NAMALWA (cell line): Measurements from ENCODE around the gene FCGR1A.
"Not testable (repeated sequence)": the region's sequence is repeated elsewhere in the genome, so short reads cannot be mapped to it uniquely, and the experiment has no call there.

Source experiments
- DNase-seq: peaks from one replicate; pipeline ENCODE4 v3.0.0-alpha.2; 2015; ENCODE audit warnings: low spot score

FCGR1A gene

DNA sequence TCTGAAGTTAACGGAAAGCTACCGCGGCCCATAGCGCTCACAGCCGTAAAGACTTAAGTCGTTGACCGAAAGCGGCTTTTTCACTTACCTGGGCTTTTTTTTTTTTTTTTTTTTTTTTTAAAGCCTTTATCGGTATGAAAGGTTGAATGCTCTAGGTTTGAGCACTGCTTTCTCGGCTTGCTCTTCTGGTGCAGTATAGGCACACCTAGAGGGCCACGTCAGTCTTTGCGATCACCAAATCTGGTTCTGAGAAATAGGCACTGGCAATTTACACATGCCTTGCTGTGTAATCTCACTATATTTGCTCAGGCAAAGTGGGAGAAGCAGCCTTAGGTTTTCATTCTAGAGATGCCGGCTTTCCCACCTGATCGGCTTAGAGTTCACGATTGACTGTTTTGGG, 50.6 kb downstream of the FCGR1A start:
- not testable (repeated sequence) for DNase-seq

DNA sequence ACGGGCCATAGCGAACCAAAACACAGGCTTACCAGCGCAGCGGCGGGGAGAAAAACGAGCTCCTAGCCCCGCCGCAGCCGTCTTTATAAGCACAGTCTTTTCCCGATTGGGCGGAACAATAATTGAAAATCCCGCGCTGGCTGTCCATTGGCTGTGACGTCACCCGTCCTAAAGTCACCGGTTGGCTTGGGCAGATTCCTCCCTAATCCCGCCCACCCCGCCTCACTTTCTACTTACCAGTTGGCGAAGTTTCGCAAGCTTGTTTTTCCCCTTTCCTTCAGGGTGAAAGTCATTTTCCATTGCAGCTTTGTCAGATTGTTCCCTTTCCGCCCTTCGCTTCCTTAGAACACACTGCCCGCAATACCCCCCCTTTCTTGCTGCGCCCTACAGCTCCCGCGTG, 58.7 kb downstream of the FCGR1A start:
- DNase-seq, result not testable (repeated sequence)
